ENCODE measurements around the gene AGBL4.

DNA sequence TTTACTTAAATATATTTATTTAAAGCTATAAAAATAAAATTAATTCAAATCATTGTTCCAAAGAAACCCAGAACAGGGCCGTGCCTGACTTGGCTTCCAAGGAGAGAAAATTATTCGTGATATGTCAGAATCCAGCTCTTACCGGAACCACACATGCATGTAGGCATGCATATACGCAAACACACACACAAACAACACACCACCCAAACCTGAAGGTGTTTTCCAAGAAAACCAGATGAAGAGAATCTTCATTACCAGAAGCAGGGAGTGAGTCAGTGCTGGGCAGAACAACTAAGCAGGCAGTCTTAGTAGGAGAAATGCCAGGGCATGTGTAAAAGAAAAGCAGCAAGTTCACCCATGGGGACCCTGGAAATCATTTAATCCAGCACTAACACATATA, 815.0 kb downstream of the AGBL4 start:
- TF ChIP-seq ZNF560 (tag by site-specific recombination; IDR thresholded peaks at IDR 0.05; ENCODE audit: borderline replicate concordance), result no peak
- TF ChIP-seq ZNF302 (tag by site-specific recombination; IDR thresholded peaks at IDR 0.05; ENCODE audit: low read depth), result no peak
- TF ChIP-seq, protein P1, sequence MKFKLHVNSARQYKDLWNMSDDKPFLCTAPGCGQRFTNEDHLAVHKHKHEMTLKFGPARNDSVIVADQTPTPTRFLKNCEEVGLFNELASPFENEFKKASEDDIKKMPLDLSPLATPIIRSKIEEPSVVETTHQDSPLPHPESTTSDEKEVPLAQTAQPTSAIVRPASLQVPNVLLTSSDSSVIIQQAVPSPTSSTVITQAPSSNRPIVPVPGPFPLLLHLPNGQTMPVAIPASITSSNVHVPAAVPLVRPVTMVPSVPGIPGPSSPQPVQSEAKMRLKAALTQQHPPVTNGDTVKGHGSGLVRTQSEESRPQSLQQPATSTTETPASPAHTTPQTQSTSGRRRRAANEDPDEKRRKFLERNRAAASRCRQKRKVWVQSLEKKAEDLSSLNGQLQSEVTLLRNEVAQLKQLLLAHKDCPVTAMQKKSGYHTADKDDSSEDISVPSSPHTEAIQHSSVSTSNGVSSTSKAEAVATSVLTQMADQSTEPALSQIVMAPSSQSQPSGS (tag by site-specific recombination; IDR thresholded peaks at IDR 0.05; ENCODE audit: low read depth), result no peak
- no peak for TF ChIP-seq ZNF140 (tag by site-specific recombination; IDR thresholded peaks at IDR 0.05)
- TF ChIP-seq ZNF514 (tag by site-specific recombination; IDR thresholded peaks at IDR 0.05), result no peak
- TF ChIP-seq, protein P2, sequence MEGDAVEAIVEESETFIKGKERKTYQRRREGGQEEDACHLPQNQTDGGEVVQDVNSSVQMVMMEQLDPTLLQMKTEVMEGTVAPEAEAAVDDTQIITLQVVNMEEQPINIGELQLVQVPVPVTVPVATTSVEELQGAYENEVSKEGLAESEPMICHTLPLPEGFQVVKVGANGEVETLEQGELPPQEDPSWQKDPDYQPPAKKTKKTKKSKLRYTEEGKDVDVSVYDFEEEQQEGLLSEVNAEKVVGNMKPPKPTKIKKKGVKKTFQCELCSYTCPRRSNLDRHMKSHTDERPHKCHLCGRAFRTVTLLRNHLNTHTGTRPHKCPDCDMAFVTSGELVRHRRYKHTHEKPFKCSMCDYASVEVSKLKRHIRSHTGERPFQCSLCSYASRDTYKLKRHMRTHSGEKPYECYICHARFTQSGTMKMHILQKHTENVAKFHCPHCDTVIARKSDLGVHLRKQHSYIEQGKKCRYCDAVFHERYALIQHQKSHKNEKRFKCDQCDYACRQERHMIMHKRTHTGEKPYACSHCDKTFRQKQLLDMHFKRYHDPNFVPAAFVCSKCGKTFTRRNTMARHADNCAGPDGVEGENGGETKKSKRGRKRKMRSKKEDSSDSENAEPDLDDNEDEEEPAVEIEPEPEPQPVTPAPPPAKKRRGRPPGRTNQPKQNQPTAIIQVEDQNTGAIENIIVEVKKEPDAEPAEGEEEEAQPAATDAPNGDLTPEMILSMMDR (tag by site-specific recombination; IDR thresholded peaks at IDR 0.05), result no peak
- TF ChIP-seq ZNF654 (tag by site-specific recombination; IDR thresholded peaks at IDR 0.05; ENCODE audit: low read depth), result no peak
- no peak for TF ChIP-seq YY1 (tag by site-specific recombination; IDR thresholded peaks at IDR 0.05)
- TF ChIP-seq ZEB2 (tag by site-specific recombination; IDR thresholded peaks at IDR 0.05), result no peak
- TF ChIP-seq, protein P3, sequence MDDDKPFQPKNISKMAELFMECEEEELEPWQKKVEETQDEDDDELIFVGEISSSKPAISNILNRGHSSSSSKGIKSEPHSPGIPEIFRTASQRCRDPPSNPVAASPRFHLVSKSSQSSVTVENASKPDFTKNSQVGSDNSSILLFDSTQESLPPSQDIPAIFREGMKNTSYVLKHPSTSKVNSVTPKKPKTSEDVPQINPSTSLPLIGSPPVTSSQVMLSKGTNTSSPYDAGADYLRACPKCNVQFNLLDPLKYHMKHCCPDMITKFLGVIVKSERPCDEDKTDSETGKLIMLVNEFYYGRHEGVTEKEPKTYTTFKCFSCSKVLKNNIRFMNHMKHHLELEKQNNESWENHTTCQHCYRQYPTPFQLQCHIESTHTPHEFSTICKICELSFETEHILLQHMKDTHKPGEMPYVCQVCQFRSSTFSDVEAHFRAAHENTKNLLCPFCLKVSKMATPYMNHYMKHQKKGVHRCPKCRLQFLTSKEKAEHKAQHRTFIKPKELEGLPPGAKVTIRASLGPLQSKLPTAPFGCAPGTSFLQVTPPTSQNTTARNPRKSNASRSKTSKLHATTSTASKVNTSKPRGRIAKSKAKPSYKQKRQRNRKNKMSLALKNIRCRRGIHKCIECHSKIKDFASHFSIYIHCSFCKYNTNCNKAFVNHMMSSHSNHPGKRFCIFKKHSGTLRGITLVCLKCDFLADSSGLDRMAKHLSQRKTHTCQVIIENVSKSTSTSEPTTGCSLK (tag by site-specific recombination; IDR thresholded peaks at IDR 0.05), result no peak
- TF ChIP-seq ZNF623 (tag by site-specific recombination; IDR thresholded peaks at IDR 0.05), result no peak

Data from HEK293 (cell line).